IMR-90 (cell line): ENCODE measurements around the gene TFEB. TPM values are rescaled to one million over a fixed set of nuclear protein-coding genes. Genes with fewer than 3 reads are reported as not detected.

Experiments
- ATAC-seq: fragments of 200-7000 bp; cut with Tn5 transposase; 2 replicates; pipeline ENCODE4 v1.9.1; 2020; ENCODE audit warnings: low read depth, mild to moderate bottlenecking, moderate library complexity
- BruUV-seq: library from RNA; stranded (reverse); fragments of 400-500 nt; replicated peaks from 2 replicates; lab custom pipeline; 2021; lab: Mats Ljungman, UMichigan
- CTCF ChIA-PET: fragments of 300-600 bp; formaldehyde crosslinking; extraction: SDS; loops from one replicate; lab custom pipeline; 2021; ENCODE audit warnings: antibody characterized with exemption; lab: Yijun Ruan, JAX
- POLR2A ChIA-PET: fragments of 300-600 bp; sonication (Branson Sonifier 250); formaldehyde crosslinking; loops from one replicate; lab custom pipeline; 2022; ENCODE audit warnings: antibody characterized with exemption; ENCODE audit not compliant: unreplicated experiment; lab: Charles Lee
- DNase-seq: peaks from one replicate; pipeline ENCODE4 v3.0.0; 2013
- H2AFZ ChIP-seq: replicated peaks from 2 replicates; pipeline ENCODE3; 2013; ENCODE audit warnings: low read length, mild to moderate bottlenecking; ENCODE audit not compliant: poor library complexity
- H2AK5ac ChIP-seq: 2 replicates; pipeline ENCODE4 v1.6.1; 2013; ENCODE audit warnings: low read depth, low read length, inconsistent platforms
- H2AK9ac ChIP-seq: replicated peaks from 2 replicates; pipeline ENCODE3; 2013; ENCODE audit warnings: mild to moderate bottlenecking, low read depth, low read length, moderate library complexity; ENCODE audit not compliant: poor library complexity
- H2BK120ac ChIP-seq: 2 replicates; pipeline ENCODE4 v1.6.1; 2013; ENCODE audit warnings: low read depth, low read length, inconsistent platforms
- H2BK15ac ChIP-seq: 3 replicates; pipeline ENCODE4 v1.6.1; 2013; ENCODE audit warnings: low read depth, low read length, inconsistent platforms
- H2BK20ac ChIP-seq: 2 replicates; pipeline ENCODE4 v1.6.1; 2013; ENCODE audit warnings: low read depth, mild to moderate bottlenecking, inconsistent platforms, low read length, moderate library complexity
- H2BK5ac ChIP-seq: 2 replicates; pipeline ENCODE4 v1.6.1; 2013; ENCODE audit warnings: mild to moderate bottlenecking, low read depth, low read length, inconsistent platforms; ENCODE audit not compliant: poor library complexity, severe bottlenecking
- H3K14ac ChIP-seq: replicated peaks from 2 replicates; pipeline ENCODE4 v1.6.1; 2013; ENCODE audit warnings: low read depth, low read length, inconsistent platforms
- H3K18ac ChIP-seq: 2 replicates; pipeline ENCODE4 v1.6.1; 2013; ENCODE audit warnings: low read depth, low read length, control low read depth
- H3K23ac ChIP-seq: 2 replicates; pipeline ENCODE4 v1.6.1; 2013; ENCODE audit warnings: low read depth, low read length, inconsistent platforms
- H3K27ac ChIP-seq: 2 replicates; pipeline ENCODE4 v1.5.1; 2013; ENCODE audit warnings: mild to moderate bottlenecking, control low read depth, low read length; ENCODE audit not compliant: insufficient read depth
- H3K27me3 ChIP-seq: 2 replicates; pipeline ENCODE4 v1.6.1; 2013; ENCODE audit warnings: low read length; ENCODE audit not compliant: control insufficient read depth, insufficient read depth
- H3K36me3 ChIP-seq: 2 replicates; pipeline ENCODE4 v1.6.1; 2013; ENCODE audit warnings: low read length, mixed read lengths; ENCODE audit not compliant: control insufficient read depth, insufficient read depth
- H3K4ac ChIP-seq: 2 replicates; pipeline ENCODE4 v1.6.1; 2013; ENCODE audit warnings: low read depth, low read length, inconsistent platforms
- H3K4me1 ChIP-seq: 2 replicates; pipeline ENCODE4 v1.6.1; 2013; ENCODE audit warnings: low read length, mixed read lengths; ENCODE audit not compliant: control insufficient read depth, insufficient read depth
- H3K4me2 ChIP-seq: 2 replicates; pipeline ENCODE4 v1.6.1; 2013; ENCODE audit warnings: low read depth, mild to moderate bottlenecking, control low read depth, low read length, moderate library complexity
- H3K4me3 ChIP-seq: 2 replicates; pipeline ENCODE4 v1.5.1; 2013; ENCODE audit warnings: low read depth, mild to moderate bottlenecking, control low read depth, low read length, moderate library complexity; ENCODE audit not compliant: insufficient read depth
- H3K56ac ChIP-seq: 2 replicates; pipeline ENCODE4 v1.6.1; 2013; ENCODE audit warnings: low read length, inconsistent platforms; ENCODE audit not compliant: insufficient read depth; ENCODE audit errors: extremely low read depth
- H3K79me1 ChIP-seq, 2 experiments: 2 replicates each; pipeline ENCODE4 v1.6.1; 2013; ENCODE audit warnings: low read length in 2 of 2, inconsistent platforms in 1 of 2, low read depth in 1 of 2
- H3K9ac ChIP-seq: 2 replicates; pipeline ENCODE4 v1.6.1; 2013; ENCODE audit warnings: low read depth, low read length, control low read depth
- H3K9me1 ChIP-seq: 2 replicates; pipeline ENCODE4 v1.6.1; 2013; ENCODE audit warnings: low read length, inconsistent platforms; ENCODE audit not compliant: insufficient read depth
- H3K9me3 ChIP-seq: 2 replicates; pipeline ENCODE4 v1.6.1; 2013; ENCODE audit warnings: low read length; ENCODE audit not compliant: control insufficient read depth, insufficient read depth
- H4K20me1 ChIP-seq: 2 replicates; pipeline ENCODE4 v1.6.1; 2013; ENCODE audit warnings: low read length, inconsistent platforms; ENCODE audit not compliant: insufficient read depth
- H4K5ac ChIP-seq: 2 replicates; pipeline ENCODE4 v1.6.1; 2013; ENCODE audit warnings: mild to moderate bottlenecking, low read depth, low read length, control low read depth
- H4K8ac ChIP-seq, 2 experiments: 2 replicates each; pipeline ENCODE4 v1.6.1; 2013; ENCODE audit warnings: low read depth in 2 of 2, low read length in 2 of 2, control low read depth in 1 of 2, inconsistent platforms in 1 of 2
- H4K91ac ChIP-seq: 2 replicates; pipeline ENCODE4 v1.6.1; 2013; ENCODE audit warnings: low read depth, low read length, inconsistent platforms; ENCODE audit not compliant: insufficient read depth
- CEBPB ChIP-seq: IDR thresholded peaks from 2 replicates; pipeline ENCODE4 v1.6.1; 2012; ENCODE audit warnings: low read depth, low read length, improper control_type of control experiment
- FOS ChIP-seq: fragments of 150-350 bp; IDR thresholded peaks from 2 replicates; pipeline ENCODE4 v1.6.1; 2016; ENCODE audit warnings: low read depth, low read length
- WGBS, 2 experiments: methylation state at CpG; one replicate each; pipeline versions ENCODE4 v1.1.5 to v1.1.7; 2013; ENCODE audit warnings: missing lambda C conversion rate in 2 of 2; ENCODE audit not compliant: insufficient read length in 1 of 2; ENCODE audit errors: extremely low coverage in 2 of 2; 5-methylcytosine and 5-hydroxymethylcytosine counted together
- dilution Hi-C: fragments of 300-500 bp; cut with HindIII; formaldehyde crosslinking; loops from one replicate; pipeline ENCODE4 v1.14.3; 2018; ENCODE audit warnings: low sequenced_read_pairs; ENCODE audit not compliant: unreplicated experiment
- in situ Hi-C: fragments of 300-500 bp; cut with MboI; formaldehyde crosslinking; loops from 3 replicates; pipeline ENCODE4 v1.14.3; 2019; ENCODE audit warnings: low sequenced_read_pairs, inconsistent platforms, mixed read lengths
- intact Hi-C: fragments of 100-400 bp; cut with micrococcal nuclease; formaldehyde crosslinking; loops from 2 replicates; pipeline ENCODE4 v1.10.0; 2022
- polyA plus RNA-seq, 3 experiments: library from polyadenylated mRNA; depleted of rRNA; stranded (reverse); fragments of >200 nt; gene quantifications; 2 replicates each; pipeline ENCODE4 v1.2.3, GENCODE V29; 2012; ENCODE audit warnings: low replicate concordance in 1 of 3
- total RNA-seq: library from RNA; depleted of rRNA; stranded (reverse); fragments of >200 nt; gene quantifications from 2 replicates; pipeline ENCODE4 v1.2.3, GENCODE V29; 2012

Gene TFEB
- total and polyA plus RNA-seq, 2 of the 4 experiments (the other 2 are of a cell fraction) = 4.5 to 4.9 TPM

DNA sequence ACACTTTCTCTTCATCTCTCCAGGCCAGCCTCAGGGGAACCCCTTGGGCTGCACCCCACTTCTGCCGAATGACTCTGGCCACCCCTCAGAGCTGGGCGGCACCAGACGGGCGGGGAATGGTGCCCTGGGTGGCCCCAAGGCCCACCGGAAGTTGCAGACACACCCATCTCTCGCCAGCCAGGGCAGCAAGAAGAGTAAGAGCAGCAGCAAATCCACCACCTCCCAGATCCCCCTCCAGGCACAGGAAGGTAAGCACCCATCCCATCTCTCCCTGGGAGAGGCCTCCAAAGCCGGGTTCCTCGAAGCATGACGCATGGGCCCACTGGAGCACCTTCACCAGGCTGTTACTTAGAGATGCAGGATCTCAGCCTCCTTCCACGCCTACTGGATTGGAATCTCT, 85.8 kb downstream of the TFEB start:
- Histone ChIP-seq H2AK5ac (no peak overlapping the region), H3K18ac (no peak overlapping the region), H3K56ac (no peak overlapping the region), H2BK5ac (no peak overlapping the region), H4K8ac (no peak overlapping the region), H3K27ac (no peak overlapping the region), H3K36me3 (no peaks in the 10 kb centered on the region), H3K9me1 (no peaks in the 10 kb centered on the region), H2BK15ac (no peak overlapping the region), H4K91ac (no peak overlapping the region), H3K4me1 (no peaks in the 10 kb centered on the region), H3K4me2 (no peak overlapping the region), H3K27me3 (peaks cover 54% of the 10 kb centered on the region), H3K9ac (no peak overlapping the region), H2BK120ac (no peak overlapping the region), H3K4ac (no peak overlapping the region), H3K79me1 (no peaks in the 10 kb centered on the region), H4K5ac (no peak overlapping the region), H4K20me1 (no peaks in the 10 kb centered on the region), H2BK20ac (no peak overlapping the region), H3K9me3 (no peaks in the 10 kb centered on the region), H3K14ac (no peak overlapping the region), H3K23ac (no peak overlapping the region), H3K4me3 (no peak overlapping the region), H2AK9ac (no peak overlapping the region), H2AFZ (no peak overlapping the region)
- TF ChIP-seq FOS (no peak), CEBPB (no peak)
- dilution Hi-C loops (no loop called here), in situ Hi-C loops (no loop called here), intact Hi-C loops (no loop called here)
- no TSS peak for BruUV-seq
- CTCF ChIA-PET = no interaction called here
- no peak for DNase-seq
- ATAC-seq = no peak
- POLR2A ChIA-PET = no interaction called here
- WGBS, 2 experiments = no CpG with 5 or more reads among the region's 10 CpGs
